Measurements from ENCODE around the gene CCT6B.

The CCT6B gene

GRCh38 chr17:34886831-34887230 is 74.4 kb downstream of the CCT6B start:
- no peak for DNase-seq (ENCODE audit: low spot score)

- no peak for DNase-seq (ENCODE audit: low spot score)
These were observed 76.2 kb downstream of the CCT6B start for GRCh38 chr17:34885076-34885475.

GRCh38 chr17:34884597-34884996 is 76.7 kb downstream of the CCT6B start:
- DNase-seq (ENCODE audit: low spot score), result no peak

- DNase-seq (ENCODE audit: low spot score), result no peak
These were observed 77.9 kb downstream of the CCT6B start for GRCh38 chr17:34883106-34884000.

GRCh38 chr17:34879146-34879545 is 82.1 kb downstream of the CCT6B start:
- no peak for DNase-seq (ENCODE audit: low spot score)
